ENCODE results near the gene TTLL11.

- TF ChIP-seq CTCF (IDR thresholded peaks at IDR 0.05; ENCODE audit: low read depth, low read length, poor library complexity, severe bottlenecking) (no peak), EZH2phosphoT487 (IDR thresholded peaks at IDR 0.05; ENCODE audit: borderline replicate concordance, low read length) (no peak)
Measured at GRCh38 chr9:121954477-121955140, 138.5 kb downstream of the TTLL11 start.

Measured in DOHH2 (cell line).